ENCODE measurements around the gene IRF2BP1. TPM values are rescaled to one million over a fixed set of nuclear protein-coding genes. Genes with fewer than 3 reads are reported as not detected.

The IRF2BP1 gene
- total RNA-seq, 4 donors from 2014 or later, result 17.1 to 40.6 (median 28.6) TPM

- Histone ChIP-seq H3K27ac (no peak overlapping the region), H3K9me3 (no peaks in the 10 kb centered on the region), H3K4me3 (no peak overlapping the region), H3K36me3 (no peaks in the 10 kb centered on the region), H3K4me1 (no peaks in the 10 kb centered on the region), H3K27me3 (peaks cover 0 to 5% (median 4%) of the 10 kb centered on the region in 3 donors)
- TF ChIP-seq CTCF (IDR thresholded peaks at IDR 0.05 in 4 of 5, conservative IDR thresholded peaks at IDR 0.05 in 1 of 5), result no peak
- TF ChIP-seq POLR2A (IDR thresholded peaks at IDR 0.05), result no peak
- in situ Hi-C loops (cut with MboI; ENCODE audit: low sequenced_read_pairs in 4 of 4) (no loop called here), intact Hi-C loops (cut with DNase I; ENCODE audit: low total_unique reads) (no loop called here)
- ATAC-seq (no peak), DNase-seq (no peak)
Observed at GRCh38 chr19:45922281-45922680, 36.3 kb upstream of the IRF2BP1 start.

GRCh38 chr19:45920458-45920857 is 34.5 kb upstream of the IRF2BP1 start:
- intact Hi-C loops (cut with DNase I; ENCODE audit: low total_unique reads) (no loop called here), in situ Hi-C loops (cut with MboI; ENCODE audit: low sequenced_read_pairs in 4 of 4) (no loop called here)
- Histone ChIP-seq H3K27me3 (peaks cover 4 to 5% (median 4%) of the 10 kb centered on the region in 3 donors), H3K27ac (no peak overlapping the region), H3K9me3 (no peaks in the 10 kb centered on the region), H3K4me3 (no peak overlapping the region), H3K36me3 (no peaks in the 10 kb centered on the region), H3K4me1 (no peaks in the 10 kb centered on the region)
- ATAC-seq, result no peak
- TF ChIP-seq CTCF (IDR thresholded peaks at IDR 0.05 in 4 of 5, conservative IDR thresholded peaks at IDR 0.05 in 1 of 5) (no peak), POLR2A (IDR thresholded peaks at IDR 0.05) (no peak)
- no peak for DNase-seq

- Histone ChIP-seq H3K27ac (no peak overlapping the region), H3K27me3 (peaks cover 4 to 5% (median 4%) of the 10 kb centered on the region in 3 donors), H3K9me3 (no peaks in the 10 kb centered on the region), H3K4me3 (no peak overlapping the region), H3K36me3 (no peaks in the 10 kb centered on the region), H3K4me1 (no peaks in the 10 kb centered on the region)
- in situ Hi-C loops (cut with MboI; ENCODE audit: low sequenced_read_pairs in 4 of 4), result no loop called here
- ATAC-seq, result no peak
- intact Hi-C loops (cut with DNase I; ENCODE audit: low total_unique reads), result no loop called here
- DNase-seq, result no peak
- TF ChIP-seq POLR2A (IDR thresholded peaks at IDR 0.05), result no peak
- no peak for TF ChIP-seq CTCF (IDR thresholded peaks at IDR 0.05 in 4 of 5, conservative IDR thresholded peaks at IDR 0.05 in 1 of 5)
Observed at GRCh38 chr19:45919678-45920077, 33.7 kb upstream of the IRF2BP1 start.

- Histone ChIP-seq H3K27me3 (peaks cover 4 to 5% (median 4%) of the 10 kb centered on the region in 3 donors), H3K9me3 (no peaks in the 10 kb centered on the region), H3K36me3 (no peaks in the 10 kb centered on the region), H3K4me3 (no peak overlapping the region), H3K4me1 (no peaks in the 10 kb centered on the region), H3K27ac (no peak overlapping the region)
- in situ Hi-C loops (cut with MboI; ENCODE audit: low sequenced_read_pairs in 4 of 4) (no loop called here), intact Hi-C loops (cut with DNase I; ENCODE audit: low total_unique reads) (no loop called here)
- no peak for DNase-seq
- no peak for ATAC-seq
- no peak for TF ChIP-seq POLR2A (IDR thresholded peaks at IDR 0.05)
- TF ChIP-seq CTCF (IDR thresholded peaks at IDR 0.05 in 4 of 5, conservative IDR thresholded peaks at IDR 0.05 in 1 of 5), result no peak
Observed at GRCh38 chr19:45918721-45919120, 32.8 kb upstream of the IRF2BP1 start.

- H3K27me3 ChIP-seq, result peaks cover 4 to 14% (median 5%) of the 10 kb centered on the region in 3 donors
- TF ChIP-seq CTCF (IDR thresholded peaks at IDR 0.05 in 4 of 5, conservative IDR thresholded peaks at IDR 0.05 in 1 of 5) (no peak), POLR2A (IDR thresholded peaks at IDR 0.05) (no peak)
- in situ Hi-C loops (cut with MboI; ENCODE audit: low sequenced_read_pairs in 4 of 4), result no loop called here
- H3K36me3 ChIP-seq, result no peaks in the 10 kb centered on the region
- intact Hi-C loops (cut with DNase I; ENCODE audit: low total_unique reads), result no loop called here
- no peaks in the 10 kb centered on the region for H3K9me3 ChIP-seq
- no peaks in the 10 kb centered on the region for H3K4me1 ChIP-seq
- ATAC-seq (no peak), DNase-seq (no peak)
- H3K27ac ChIP-seq, result no peak overlapping the region
- no peak overlapping the region for H3K4me3 ChIP-seq
Observed at GRCh38 chr19:45917421-45918091, 31.6 kb upstream of the IRF2BP1 start.
